ENCODE results near the gene OR1J2.

DNA sequence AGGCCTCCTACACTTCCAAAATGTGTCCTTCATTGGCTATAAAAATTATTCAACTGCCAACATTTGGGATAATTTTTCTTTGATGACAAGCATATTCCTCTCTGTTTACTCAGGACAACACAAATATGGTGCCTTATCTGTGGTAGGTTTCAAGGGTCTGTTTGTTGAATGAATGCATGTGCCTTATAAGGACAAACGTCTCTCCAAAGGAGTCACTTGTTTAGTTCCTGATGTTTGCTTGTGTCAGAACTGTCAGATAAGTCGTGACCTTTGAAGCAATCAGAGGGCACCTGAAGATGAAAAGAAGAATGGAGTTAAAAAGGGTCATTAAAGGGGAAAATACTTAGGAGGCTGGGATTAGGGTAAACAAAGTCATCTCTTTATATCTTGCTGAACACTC is 3.6 kb upstream of the OR1J2 start:
- TF ChIP-seq, protein P1, sequence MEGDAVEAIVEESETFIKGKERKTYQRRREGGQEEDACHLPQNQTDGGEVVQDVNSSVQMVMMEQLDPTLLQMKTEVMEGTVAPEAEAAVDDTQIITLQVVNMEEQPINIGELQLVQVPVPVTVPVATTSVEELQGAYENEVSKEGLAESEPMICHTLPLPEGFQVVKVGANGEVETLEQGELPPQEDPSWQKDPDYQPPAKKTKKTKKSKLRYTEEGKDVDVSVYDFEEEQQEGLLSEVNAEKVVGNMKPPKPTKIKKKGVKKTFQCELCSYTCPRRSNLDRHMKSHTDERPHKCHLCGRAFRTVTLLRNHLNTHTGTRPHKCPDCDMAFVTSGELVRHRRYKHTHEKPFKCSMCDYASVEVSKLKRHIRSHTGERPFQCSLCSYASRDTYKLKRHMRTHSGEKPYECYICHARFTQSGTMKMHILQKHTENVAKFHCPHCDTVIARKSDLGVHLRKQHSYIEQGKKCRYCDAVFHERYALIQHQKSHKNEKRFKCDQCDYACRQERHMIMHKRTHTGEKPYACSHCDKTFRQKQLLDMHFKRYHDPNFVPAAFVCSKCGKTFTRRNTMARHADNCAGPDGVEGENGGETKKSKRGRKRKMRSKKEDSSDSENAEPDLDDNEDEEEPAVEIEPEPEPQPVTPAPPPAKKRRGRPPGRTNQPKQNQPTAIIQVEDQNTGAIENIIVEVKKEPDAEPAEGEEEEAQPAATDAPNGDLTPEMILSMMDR (IDR thresholded peaks at IDR 0.05) = no peak
- TF ChIP-seq POLR2A (IDR thresholded peaks at IDR 0.05) = no peak

Data from vagina (tissue), 2 donors.